ENCODE measurements around the gene SRRM1. TPM values are rescaled to one million over a fixed set of nuclear protein-coding genes. Genes with fewer than 3 reads are reported as not detected.

The SRRM1 gene
- polyA plus RNA-seq, 3 donors = 55.9 to 106 (median 75.9) TPM

GRCh38 chr1:24702511-24703293, 59.6 kb downstream of the SRRM1 start:
- Histone ChIP-seq H3K9me3 (replicated peaks in 1 of 2; ENCODE audit: control insufficient read depth in 1 of 2, insufficient read depth in 1 of 2, low read length in 2 of 2) (no peaks in the 10 kb centered on the region), H3K36me3 (replicated peaks in 1 of 2; ENCODE audit: control insufficient read depth in 1 of 2, insufficient read depth in 2 of 2, low read length in 2 of 2) (no peaks in the 10 kb centered on the region), H3K4me1 (ENCODE audit: control insufficient read depth in 1 of 2, insufficient read depth in 2 of 2, low read length in 2 of 2) (peaks cover 13% of the 10 kb centered on the region in 2 donors), H3K27me3 (ENCODE audit: control insufficient read depth in 2 of 2, insufficient read depth in 2 of 2, low read length in 2 of 2) (no peaks in the 10 kb centered on the region), H4K20me1 (ENCODE audit: insufficient read depth, low read length) (no peaks in the 10 kb centered on the region), H3K79me2 (ENCODE audit: insufficient read depth, low read length) (no peaks in the 10 kb centered on the region), H3K27ac (ENCODE audit: low read depth in 1 of 2, low read length in 2 of 2) (no peak overlapping the region), H2AFZ (ENCODE audit: insufficient read depth, low read depth, low read length, poor library complexity, severe bottlenecking) (no peak overlapping the region), H3K4me2 (replicated peaks; ENCODE audit: extremely low read depth, low read length, poor library complexity, severe bottlenecking) (no peak overlapping the region), H3K9ac (ENCODE audit: insufficient read depth, low read length, poor library complexity, severe bottlenecking) (no peak overlapping the region), H3K4me3 (replicated peaks in 1 of 3; ENCODE audit: low read depth in 2 of 3, low read length in 3 of 3) (no peak overlapping the region)
- no peak for DNase-seq
- intact Hi-C loops (cut with micrococcal nuclease) = no loop called here
- TF ChIP-seq CTCF (IDR thresholded peaks at IDR 0.05) = no peak
- H3K4me3 Mint-ChIP-seq = no peak overlapping the region
- H3K27me3 Mint-ChIP-seq (ENCODE audit: low read depth in 3 of 3) = peaks cover 0 to 2% (median 0%) of the 10 kb centered on the region in 3 donors
- WGBS (ENCODE audit: insufficient coverage) = 95% methylated on average over 6 of the region's 8 CpGs
- H3K27ac Mint-ChIP-seq = no peak overlapping the region
- H3K9me3 Mint-ChIP-seq = peaks cover 0 to 2% (median 0%) of the 10 kb centered on the region in 7 donors
- H3K36me3 Mint-ChIP-seq = no peaks in the 10 kb centered on the region
- H3K4me1 Mint-ChIP-seq = peaks cover 17% of the 10 kb centered on the region

GRCh38 chr1:24704411-24705259, 61.5 kb downstream of the SRRM1 start:
- Histone ChIP-seq H3K9me3 (replicated peaks in 1 of 2; ENCODE audit: control insufficient read depth in 1 of 2, insufficient read depth in 1 of 2, low read length in 2 of 2) (no peaks in the 10 kb centered on the region), H2AFZ (ENCODE audit: insufficient read depth, low read depth, low read length, poor library complexity, severe bottlenecking) (peak overlapping the region; percentile 70), H3K4me1 (ENCODE audit: control insufficient read depth in 1 of 2, insufficient read depth in 2 of 2, low read length in 2 of 2) (peaks cover 28 to 32% of the 10 kb centered on the region in 2 donors), H3K79me2 (ENCODE audit: insufficient read depth, low read length) (no peaks in the 10 kb centered on the region), H3K36me3 (replicated peaks in 1 of 2; ENCODE audit: control insufficient read depth in 1 of 2, insufficient read depth in 2 of 2, low read length in 2 of 2) (no peaks in the 10 kb centered on the region), H3K4me3 (replicated peaks in 1 of 3; ENCODE audit: low read depth in 2 of 3, low read length in 3 of 3) (peak overlapping the region in 1 of 3 experiments; percentile 68), H4K20me1 (ENCODE audit: insufficient read depth, low read length) (no peaks in the 10 kb centered on the region), H3K9ac (ENCODE audit: insufficient read depth, low read length, poor library complexity, severe bottlenecking) (no peak overlapping the region), H3K27me3 (ENCODE audit: control insufficient read depth in 2 of 2, insufficient read depth in 2 of 2, low read length in 2 of 2) (no peaks in the 10 kb centered on the region), H3K27ac (ENCODE audit: low read depth in 1 of 2, low read length in 2 of 2) (no peak overlapping the region), H3K4me2 (replicated peaks; ENCODE audit: extremely low read depth, low read length, poor library complexity, severe bottlenecking) (peak overlapping the region; percentile 77)
- peaks cover 30% of the 10 kb centered on the region for H3K4me1 Mint-ChIP-seq
- TF ChIP-seq CTCF (IDR thresholded peaks at IDR 0.05) = no peak
- WGBS (ENCODE audit: insufficient coverage) = 97% methylated on average over 5 of the region's 16 CpGs
- peaks cover 0 to 2% (median 0%) of the 10 kb centered on the region in 7 donors for H3K9me3 Mint-ChIP-seq
- peak overlapping the region; percentile 59 to 83 for H3K4me3 Mint-ChIP-seq
- H3K27ac Mint-ChIP-seq = peak overlapping the region in 5 of 7 donors; percentile 36 to 84 (median 65)
- no peaks in the 10 kb centered on the region for H3K36me3 Mint-ChIP-seq
- intact Hi-C loops (cut with micrococcal nuclease) = loop anchor here (5.0 kb wide), 1 partner anchor 43 kb away; the partner anchor contains the start of gene CLIC4 (in 2 of the 2)
- peaks cover 0 to under 1% (median 0%) of the 10 kb centered on the region in 3 donors for H3K27me3 Mint-ChIP-seq (ENCODE audit: low read depth in 3 of 3)
- no peak for DNase-seq
